Measurements from ENCODE around the gene PLD1.

PLD1 gene

GRCh38 chr3:171813278-171813896 lies 3.1 kb upstream of the PLD1 start:
- no peak for DNase-seq

DNA sequence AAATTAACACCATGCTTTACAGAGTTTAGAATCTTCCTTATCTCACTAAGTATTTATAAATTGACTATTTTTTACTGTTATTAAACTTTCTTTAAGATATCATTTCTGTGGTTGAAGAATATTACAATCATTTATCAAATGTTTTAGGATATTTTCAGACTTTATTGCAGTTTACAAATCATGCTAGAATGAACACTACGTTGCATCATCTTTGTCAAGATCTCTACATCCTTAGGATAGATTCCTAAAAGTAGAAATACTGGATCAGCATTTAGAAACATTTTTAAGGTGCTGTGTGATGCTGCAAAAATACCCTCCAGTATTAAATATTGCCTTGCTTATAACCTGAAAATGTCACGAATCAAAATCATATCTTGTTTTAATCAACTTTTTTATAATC lies 2.5 kb upstream of the PLD1 start:
- no peak for DNase-seq

DNA sequence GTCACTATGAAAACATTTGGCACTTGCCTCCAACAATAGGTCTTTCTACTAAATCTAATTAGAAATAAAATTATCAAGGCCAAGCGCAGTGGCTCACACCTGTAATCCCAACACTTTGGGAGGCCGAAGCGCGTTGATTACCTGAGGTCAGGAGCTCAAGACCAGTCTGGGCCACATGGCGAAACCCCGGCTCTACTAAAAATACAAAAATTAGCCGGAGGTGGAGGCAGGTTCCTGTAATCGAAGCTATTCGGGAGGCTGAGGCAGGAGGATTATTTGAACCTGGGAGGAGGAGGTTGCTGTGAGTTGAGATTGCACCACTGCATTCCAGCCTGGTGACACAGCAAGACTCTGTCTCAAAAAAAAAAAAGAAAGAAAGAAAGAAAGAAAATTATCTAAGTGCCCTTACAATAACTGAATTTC lies 1.6 kb upstream of the PLD1 start:
- DNase-seq: no peak

DNA sequence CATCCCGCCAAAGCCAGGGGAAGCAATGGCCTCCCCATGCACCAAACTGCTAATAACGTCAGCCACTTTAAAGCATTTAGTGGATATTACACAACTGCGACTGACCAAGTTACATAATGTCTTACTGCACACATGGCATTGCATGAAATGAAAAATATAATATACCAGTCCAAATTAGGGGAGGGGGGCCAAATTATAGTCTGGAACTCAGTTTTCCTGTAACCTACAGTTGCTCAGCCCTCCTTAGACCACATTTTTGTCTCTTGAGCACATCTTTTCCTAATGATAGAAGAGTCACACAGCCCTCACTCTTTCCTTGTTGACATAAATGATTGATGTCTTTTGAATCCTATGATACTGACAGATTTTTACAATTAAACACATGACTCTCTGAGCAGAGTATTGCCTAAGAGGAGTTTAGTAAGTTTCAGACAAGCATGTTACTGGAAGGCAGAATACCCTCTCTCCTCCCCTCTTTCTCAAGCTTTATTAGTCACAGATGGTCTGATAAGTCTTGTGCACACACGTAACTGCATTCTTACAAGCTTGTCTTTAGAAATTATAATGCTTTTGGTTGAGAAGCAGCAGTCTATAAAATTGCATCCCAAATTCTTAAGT lies 1.1 kb upstream of the PLD1 start:
- no peak for DNase-seq

- DNase-seq: no peak
Observed at GRCh38 chr3:171810629-171811294, 479 bp upstream of the PLD1 start.

DNA sequence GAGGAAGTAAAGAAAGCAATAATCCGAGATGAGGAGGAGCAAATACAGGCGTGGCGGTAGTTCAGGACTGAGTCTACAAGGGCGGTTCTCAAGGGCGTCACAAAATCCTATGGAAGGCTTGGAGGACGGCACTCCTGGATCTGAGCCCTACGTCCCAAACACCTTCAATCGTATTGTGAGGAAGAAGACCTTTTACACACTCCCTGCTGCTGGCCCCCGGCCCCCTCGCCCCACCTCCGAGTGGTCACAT lies 747 bp downstream of the PLD1 start:
- DNase-seq: no peak

- DNase-seq: no peak
Observed at GRCh38 chr3:171807806-171808205, 2.5 kb downstream of the PLD1 start.

DNA sequence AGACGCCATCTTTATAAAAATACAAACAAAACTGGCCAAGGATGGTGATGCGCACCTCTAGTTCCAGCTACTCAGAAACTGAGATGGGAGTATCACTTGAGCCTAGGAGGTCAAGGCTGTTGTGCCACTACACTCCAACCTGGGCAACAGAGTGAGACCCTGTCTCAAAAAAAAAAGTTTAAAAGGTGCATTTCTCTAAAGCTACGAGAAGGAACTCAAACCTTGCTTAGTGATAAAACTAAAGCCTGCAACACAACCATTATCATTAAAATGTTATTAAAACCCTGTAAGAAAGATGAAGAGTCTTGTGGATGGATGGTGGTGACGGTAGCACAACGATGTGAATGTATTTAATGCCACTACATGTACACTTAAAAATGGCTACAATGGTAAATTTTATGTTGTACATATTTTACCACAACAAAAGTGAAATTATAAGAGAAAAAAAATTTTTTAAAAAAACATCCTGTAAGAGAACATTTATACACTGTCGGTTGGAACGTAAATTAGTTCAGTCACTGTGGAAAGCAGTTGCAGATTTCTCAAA lies 3.1 kb downstream of the PLD1 start:
- no peak for DNase-seq

- DNase-seq: no peak
Observed at GRCh38 chr3:171806200-171807128, 3.8 kb downstream of the PLD1 start.

- DNase-seq: no peak
Observed at GRCh38 chr3:171805687-171806086, 4.6 kb downstream of the PLD1 start.

GRCh38 chr3:171804618-171805389 lies 5.5 kb downstream of the PLD1 start:
- no peak for DNase-seq

GRCh38 chr3:171803044-171803443 lies 7.2 kb downstream of the PLD1 start:
- DNase-seq: no peak

DNA sequence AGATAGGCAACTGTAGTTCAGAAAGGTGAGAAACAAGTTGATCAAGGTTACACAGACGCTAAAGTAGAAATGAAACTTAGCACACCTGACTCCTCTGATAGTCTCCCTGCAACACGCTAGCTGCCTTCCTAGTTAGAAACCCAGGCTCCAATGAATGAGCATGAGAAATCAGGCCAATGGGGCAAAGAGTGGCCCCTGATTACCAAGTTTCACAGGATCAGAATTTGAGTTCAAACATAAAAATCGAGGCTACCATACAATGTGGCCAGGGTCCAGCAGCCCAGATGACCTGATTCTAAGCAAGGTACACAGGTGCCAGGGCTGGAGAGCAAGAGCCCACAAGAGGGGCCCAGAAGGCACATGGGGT lies 7.7 kb downstream of the PLD1 start:
- no peak for DNase-seq

DNA sequence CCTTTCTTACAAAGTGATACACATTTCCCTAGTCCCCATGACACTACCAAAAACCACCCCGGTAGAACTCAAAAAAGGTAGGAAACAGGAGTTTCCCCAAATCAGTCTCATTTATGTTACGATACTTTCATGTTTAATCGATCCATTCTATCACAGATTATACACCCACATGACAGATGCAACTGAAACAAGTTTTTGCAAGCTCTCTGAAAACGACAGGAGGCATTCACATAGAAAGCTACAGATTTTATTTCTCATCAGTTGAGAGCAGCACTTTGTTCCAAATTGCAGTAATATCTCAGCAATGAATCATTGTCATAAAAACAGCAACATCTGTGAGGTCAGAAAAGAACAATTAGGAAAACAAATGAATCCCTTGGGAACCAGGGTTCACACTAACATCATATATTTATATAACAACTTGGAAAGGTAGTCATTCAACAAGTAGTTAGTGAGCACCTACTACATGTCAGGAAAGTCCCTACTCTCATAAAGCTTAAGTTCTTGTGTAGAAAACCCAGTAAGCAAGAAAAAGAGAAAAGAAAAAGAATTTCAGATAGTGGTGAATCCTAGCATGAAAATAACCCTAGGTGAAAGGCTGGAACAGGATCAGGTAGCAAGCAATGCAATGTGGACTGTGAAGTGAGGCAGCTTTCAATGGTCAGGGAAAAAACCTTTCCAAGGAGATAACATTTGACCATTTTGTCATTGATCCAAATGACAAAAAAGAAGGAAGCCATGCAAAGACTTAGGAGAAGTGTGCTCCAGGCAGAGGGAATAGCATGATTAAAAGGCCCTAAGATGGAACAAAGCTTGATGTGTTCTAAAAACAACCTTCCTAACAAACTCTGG lies 8.3 kb downstream of the PLD1 start:
- DNase-seq: no peak

DNA sequence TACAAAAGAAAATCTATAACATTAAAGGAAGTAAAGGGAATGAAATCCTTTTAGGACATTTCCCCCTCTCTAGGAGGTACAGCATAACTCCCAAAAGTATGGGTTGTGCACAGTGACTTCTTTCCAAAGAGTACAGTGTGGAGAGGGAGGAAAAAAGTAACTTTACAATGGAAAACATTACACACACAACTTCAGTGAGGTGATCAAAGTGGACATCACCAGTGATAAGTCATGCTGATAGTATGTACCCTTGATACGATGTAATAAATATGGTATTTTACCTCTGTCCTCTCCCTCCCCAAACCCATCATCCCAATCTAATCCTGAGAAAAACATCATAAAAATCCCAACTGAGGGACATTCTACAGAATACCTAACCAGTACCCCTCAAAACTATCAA lies 10.8 kb downstream of the PLD1 start:
- DNase-seq: no peak

- no peak for DNase-seq
Observed at GRCh38 chr3:171797873-171798272, 12.4 kb downstream of the PLD1 start.

DNA sequence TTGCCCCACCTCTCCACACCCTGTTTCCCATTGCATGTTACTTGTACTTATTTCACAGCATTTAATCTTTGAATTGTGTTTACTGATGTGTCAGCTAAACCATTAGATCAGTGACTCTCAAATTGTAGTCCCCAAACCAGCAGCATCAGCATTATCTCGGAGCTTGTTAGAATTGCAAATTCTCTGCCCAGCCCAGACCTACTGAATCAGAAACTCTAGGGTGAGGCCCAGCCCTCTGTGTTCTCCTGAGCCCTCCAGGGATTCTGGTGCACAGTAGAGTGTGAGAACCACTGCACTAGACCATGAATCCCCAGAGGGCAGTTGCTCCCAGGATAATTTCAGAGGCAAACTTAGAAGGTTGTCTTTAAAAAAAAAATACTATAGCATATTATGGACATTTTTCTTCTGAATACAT lies 13.0 kb downstream of the PLD1 start:
- DNase-seq: no peak

- DNase-seq: no peak
Observed at GRCh38 chr3:171796625-171797264, 13.5 kb downstream of the PLD1 start.

GRCh38 chr3:171792531-171792930 lies 17.8 kb downstream of the PLD1 start:
- DNase-seq: no peak

GRCh38 chr3:171791692-171792076 lies 18.6 kb downstream of the PLD1 start:
- no peak for DNase-seq
